DMS114 treated with DMSO at 0.1 percent for 48 hours (cell line): ENCODE results near the gene TMCC1.
"Not testable (repeated sequence)": the region's sequence is repeated elsewhere in the genome, so short reads cannot be mapped to it uniquely, and the experiment has no call there.

Source experiments
- DNase-seq: peaks from one replicate; lab custom pipeline; 2025; ENCODE audit not compliant: unreplicated experiment; lab: John Stamatoyannopoulos, UW

The TMCC1 gene

DNA sequence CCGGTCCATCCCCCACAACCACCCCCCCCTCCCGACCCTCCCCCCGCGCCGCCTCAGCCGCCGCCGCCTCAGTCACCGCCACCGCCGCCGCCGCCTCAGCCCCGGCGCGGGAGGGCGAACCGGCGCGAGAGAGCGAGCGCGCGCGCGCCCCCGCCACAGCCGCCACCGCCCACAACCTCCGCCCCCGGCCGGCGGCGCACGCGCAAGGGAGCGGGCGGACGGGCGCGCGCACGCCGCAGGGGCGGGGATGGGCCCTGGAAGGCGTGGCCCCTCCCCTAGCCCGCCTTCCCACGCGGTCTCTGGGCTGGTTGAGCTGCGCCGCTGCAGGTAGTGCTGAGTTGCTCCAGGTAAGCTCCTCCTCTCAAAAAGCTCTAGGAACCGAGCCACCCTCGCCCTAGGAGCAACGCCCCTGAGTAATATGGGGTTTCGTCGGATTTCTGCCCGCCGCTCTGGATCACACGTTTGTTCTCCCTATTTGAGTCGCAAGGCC is at the start of gene TMCC1:
TMCC1 (minus strand) TSS at position 131 of the 490 bp plus-strand sequence.
- DNase-seq, result peak; percentile 70

DNA sequence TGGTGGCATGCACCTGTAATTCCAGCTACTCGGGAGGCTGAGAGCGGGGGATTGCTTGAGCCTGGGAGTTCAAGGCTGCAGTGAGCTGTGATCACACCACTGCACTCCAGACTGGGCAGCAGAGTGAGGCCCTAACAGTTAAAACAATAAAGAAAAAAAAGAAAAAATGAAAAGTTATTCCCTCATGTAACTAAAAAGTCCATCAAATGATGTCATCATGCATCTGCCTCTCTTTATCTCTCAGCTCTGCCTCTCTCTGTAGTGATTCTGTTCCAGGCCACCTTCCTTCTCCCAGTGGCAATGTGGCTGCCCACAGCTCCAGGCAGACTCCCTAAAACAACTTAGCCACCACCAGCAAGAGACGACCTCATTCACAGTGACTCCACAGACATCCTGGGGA is 49.5 kb upstream of the TMCC1 start:
- DNase-seq, result no peak

DNA sequence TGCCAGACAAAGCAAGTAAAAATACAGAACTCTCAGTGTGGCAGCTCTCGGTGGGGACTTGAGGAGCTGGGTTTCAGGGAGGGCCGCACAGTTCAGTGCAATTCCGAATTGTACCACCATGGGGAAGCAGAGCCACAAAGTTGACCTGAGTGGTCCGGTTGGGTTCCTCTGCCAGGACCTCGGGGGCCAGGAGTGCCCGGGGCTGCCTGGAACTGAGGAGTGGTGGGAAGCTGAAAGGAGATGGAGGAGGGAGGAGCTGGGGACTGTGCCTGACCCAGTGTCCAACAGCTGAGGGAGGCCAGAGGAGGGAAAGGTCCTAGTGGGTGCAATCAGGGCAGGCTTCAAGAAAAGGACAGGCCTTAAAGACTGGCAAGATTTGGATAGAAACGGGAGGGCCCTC is 48.8 kb upstream of the TMCC1 start:
- peak; percentile 73 for DNase-seq

DNA sequence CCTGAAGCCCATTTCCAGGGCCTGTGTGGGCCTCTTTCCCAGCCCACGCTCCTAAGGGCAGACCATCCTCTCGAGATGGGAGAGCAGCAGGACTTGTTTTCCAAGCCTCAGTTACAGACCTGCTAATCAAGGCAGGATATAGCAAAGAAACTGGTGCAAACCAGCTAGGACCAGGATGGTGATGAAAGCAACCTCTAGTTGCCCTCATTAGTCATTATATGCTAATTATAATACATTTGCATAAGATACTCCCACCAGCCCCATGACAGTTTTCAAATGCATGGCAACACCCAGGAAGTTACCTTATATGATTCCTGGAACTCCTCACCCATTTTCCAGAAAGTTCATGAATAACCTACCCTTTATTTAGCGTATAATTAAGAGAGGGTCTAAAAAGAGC is 46.6 kb upstream of the TMCC1 start:
- no peak for DNase-seq

DNA sequence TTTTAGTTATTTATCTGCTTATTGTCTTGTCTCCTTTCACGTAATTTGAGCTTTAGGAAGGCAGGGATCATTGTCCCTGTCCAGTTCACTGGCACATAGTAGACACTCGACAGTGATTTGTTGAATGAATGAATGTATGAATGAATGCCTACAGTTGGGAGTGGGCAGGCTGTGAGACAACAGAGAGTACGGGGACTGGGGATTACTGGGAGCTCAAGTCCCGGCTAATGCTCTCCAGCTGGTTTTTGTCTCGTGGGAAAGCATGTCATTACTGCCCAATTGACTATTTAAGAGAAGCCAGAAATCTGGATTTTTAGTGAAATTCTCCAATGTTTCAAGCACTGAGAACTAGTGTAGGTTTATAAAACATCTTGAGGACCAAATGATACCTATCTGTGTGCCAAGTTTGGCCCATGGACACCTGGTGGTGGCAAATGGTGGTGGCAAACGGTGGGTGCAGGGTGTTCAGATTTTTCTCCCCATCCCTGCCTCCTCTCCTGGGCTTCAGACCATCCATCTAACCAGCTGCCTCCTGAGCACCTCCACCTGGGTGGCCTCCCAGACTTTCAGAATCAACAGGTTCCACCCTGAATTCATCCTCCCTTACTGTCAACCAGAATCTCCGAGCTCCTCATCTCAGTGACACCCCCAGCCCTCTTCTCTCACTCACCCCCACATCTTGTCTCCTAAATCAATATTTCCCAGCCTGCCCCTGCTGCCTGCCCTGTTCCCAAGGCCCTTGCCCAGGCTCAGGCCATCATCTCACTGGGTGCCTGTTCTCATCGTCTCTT is 44.8 kb upstream of the TMCC1 start:
- no peak for DNase-seq

DNA sequence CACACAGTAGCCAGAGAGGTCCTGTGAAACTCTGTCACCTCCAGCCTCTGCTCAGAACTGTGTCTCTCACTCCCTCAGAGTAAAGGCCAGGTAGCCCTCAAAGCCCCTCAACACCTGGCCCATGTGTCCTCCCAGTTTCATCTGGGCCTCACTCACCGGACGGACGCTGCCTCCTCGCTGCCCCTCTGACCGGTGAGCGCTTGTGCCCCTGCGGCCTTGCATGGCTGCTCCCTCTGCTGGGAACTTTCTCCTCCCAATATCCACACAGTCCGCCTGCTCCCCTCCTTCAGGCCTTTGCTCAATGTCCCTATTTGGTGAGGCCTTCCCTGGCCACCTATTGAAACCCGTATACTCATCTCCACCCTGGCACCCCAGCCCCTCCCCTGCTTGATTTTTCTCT is 44.2 kb upstream of the TMCC1 start:
- no peak for DNase-seq

DNA sequence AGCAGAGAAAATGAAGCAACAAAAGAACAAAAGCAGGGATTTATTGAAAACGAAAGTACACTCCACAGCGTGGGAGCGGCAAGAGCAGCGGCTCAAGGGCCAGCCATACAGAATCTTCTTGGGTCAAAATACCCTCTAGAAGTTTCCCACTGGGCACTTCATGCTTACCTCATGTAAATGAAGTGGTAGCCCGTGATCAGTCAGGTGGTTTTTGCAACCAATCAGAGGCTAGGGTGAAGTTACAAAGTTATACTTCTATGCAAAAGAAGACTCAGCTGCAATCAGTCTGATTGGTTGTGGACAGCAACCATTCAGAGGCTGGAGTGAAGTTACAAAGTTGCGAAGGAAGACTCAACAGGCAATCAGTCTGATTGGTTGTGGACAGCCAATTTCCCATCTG is 43.2 kb upstream of the TMCC1 start:
- DNase-seq, result peak; percentile 51

DNA sequence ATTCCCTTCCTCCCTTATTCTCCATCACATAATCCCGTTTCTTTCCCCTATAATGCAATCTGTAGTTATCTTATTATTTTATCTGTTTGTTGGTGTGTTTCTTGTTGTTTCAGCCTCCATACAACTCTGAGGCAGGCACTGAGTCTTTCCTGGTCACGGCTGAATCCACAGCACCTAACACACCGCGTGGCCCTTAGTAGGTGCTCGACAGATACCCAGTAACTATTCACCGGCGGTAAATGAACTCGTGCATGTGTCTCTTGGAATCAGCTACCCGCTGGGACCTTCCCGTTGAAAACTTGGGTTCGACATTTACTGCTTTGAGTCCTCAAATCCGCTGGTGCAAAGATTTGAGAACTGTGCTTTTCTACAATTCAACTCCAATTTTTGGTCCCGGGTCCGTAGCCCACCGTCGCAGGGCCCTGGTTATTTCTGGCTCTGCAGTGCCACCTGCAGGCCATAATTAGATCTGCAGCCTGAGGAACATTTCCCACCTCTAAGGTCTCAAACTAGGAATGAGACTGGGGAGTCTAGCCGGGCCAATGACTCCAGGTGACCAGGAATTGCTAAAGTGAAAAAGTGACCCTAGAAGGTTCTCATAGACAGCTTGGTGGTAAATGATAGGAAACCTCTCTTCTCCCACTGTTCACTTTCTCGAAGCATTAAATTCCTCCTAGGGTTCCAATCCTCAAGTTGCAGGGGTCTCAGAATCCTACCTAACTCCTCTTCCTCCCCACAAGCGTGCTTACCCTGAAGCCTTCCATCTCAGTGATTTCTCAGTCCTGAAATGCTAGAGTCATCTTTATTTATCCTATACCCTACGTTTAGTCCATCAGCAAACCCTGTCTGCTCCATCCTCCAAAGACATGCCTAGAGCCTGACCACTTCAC is 41.0 kb upstream of the TMCC1 start:
- DNase-seq, result peak; percentile 18

DNA sequence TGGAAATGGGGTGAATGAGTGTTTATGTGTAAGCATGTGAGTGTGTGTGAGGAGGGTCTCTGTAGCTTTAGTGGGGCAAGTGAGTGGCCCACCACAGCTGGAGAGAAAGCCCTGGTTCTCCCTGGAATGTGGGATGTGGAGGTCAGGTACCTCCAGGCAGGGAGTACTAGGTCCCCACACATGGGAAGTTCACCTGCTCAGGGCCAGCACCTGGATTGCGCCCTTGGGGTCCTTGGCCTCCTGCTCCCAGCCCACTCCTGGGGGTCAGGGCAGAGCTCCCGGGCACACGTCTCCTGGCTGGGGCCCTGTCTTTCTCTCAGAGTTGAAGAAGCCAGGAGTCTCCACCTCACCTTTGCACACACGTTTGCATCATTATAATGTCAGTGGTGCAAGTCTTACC is 40.0 kb upstream of the TMCC1 start:
- no peak for DNase-seq

DNA sequence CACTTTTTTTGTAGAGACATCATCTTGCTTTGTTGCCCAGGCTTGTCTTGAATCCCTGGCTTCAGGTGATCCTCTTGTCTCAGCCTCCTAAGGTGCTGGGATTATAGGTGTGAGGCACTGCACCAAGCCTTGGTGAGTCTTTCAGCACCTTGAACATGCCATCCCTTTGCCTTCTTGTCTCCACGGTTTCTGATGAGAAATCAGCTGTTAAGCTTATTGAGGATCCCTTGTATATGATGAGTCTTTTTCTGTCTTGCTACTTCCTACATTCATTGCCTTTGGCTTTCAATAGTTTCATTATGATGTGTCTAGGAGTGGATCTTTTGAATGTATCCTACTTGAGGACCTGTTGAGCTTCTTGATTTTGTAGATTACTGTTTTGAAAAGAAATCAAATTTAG is 35.9 kb upstream of the TMCC1 start:
- DNase-seq, result no peak

DNA sequence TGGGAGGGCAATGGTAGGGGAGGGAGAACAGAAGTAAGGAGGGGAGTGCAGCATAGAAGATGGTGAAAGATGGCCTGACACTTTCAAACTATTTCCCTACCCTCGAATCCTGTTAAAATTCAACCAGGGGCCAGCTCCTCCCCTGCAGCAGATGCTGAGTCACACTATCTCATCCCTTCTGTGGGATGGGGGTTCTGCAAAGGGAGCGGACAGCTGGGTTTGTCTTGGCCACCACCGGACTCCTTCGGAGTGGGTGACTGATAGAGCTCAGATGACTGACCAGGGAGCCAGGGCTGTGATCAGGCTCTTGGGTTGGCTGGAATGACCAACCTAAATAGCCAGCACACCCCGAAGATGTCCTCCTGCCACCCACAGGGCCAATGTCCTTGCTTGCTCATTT is 33.6 kb upstream of the TMCC1 start:
- DNase-seq, result no peak

DNA sequence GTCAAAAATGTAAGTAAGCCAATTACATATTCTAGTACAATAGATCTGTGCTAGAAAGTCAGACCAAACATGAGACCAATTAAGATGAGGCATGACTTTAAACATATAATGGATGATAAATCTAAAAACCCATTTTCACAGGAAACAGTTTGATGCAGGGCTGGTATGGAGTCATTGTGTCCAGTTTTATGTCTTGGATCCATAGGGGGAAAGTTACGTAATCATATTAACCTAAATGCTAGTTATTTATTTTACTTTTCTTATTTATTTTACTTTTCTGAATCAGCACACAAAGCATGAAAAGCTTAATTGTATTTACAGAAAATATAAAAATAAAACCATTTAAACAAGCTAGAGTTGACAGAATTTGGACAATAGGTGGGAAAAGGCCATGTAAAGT is 26.3 kb upstream of the TMCC1 start:
- DNase-seq, result no peak

DNA sequence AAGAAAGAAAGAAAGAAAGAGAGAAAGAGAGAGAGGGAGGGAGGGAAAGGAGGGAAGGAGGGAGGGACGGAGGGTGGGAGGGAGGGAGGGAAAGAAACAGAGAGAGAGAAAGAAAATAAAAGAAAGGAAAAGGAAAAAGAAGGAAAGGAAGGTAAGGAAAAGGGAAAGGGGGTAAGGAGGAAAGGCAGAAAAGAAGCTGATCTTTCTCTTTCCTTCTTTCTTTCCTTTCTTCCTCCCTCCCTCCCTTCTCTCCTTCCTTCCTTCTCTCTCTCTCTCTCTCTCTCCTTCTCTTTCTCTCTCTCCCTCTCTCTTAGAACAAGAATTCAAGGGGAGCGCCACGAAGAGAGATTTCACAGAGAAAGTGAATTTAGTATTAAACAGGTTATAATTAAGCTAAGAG is 25.8 kb upstream of the TMCC1 start:
- DNase-seq, result no peak

DNA sequence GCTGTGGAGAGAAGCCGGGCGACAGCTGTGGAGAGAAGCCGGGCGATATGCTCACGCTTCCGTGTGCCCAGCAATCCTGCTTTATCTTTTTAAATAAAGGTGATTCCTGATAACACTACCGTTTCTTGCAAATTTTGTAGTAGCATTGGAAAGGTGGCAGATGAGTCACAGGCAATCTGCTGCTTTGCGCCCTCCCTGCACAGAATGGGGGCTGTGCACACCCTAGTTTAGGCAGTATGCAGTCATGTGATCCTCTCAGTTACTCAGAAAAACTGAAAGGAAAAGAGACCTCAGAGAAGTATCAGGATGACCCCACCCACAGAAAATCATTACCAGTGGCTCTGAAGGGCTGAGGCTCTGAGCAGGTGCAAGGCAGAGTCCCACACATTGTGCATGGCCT is 24.9 kb upstream of the TMCC1 start:
- no peak for DNase-seq

DNA sequence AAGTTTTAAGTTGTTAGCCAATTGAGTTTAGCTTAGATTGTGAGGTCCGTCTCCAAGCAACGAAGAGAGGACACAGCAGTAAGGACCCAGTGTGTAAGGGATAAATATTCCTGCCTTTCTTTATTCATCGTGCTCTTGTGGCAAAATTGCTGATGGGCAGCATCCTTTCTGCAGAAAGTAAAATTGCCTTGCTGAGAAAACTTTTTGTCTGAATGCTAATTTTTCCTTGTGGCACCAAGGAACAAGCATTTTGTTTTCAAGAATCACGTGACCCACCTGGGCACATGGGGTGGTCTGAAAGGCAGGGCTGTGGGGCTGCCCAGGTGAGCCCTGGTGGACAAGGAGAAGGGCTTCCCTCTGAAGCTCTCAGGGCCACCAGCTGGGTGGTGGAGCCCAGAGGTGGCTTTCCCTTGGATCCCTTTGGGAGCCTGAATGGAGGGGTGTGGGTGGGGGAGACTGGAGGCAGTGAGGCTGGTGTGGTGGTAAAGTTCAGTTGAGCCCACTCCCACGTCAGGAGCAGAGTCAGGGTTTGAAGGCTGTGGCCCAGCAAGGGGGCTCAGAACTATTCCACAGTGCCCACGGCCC is 24.0 kb upstream of the TMCC1 start:
- no peak for DNase-seq

DNA sequence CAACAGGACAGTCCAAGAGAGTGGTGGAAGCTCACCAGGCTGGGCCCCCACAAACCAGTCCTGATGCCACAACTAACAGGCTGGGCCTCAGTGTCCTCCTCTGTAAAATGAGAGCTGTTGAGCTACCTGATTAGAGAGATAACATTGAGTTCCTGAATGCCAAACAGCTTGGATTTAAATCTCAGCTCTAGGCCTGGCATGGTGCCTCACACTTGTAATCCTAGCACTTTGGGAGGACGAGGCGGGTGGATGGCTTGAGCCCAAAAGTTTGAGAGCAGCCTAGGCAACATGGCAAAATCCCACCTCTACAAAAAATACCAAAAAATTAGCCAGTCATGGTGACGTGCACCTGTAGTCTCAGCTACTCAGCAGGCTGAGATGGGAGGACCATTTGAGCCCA is 20.1 kb upstream of the TMCC1 start:
- no peak for DNase-seq

DNA sequence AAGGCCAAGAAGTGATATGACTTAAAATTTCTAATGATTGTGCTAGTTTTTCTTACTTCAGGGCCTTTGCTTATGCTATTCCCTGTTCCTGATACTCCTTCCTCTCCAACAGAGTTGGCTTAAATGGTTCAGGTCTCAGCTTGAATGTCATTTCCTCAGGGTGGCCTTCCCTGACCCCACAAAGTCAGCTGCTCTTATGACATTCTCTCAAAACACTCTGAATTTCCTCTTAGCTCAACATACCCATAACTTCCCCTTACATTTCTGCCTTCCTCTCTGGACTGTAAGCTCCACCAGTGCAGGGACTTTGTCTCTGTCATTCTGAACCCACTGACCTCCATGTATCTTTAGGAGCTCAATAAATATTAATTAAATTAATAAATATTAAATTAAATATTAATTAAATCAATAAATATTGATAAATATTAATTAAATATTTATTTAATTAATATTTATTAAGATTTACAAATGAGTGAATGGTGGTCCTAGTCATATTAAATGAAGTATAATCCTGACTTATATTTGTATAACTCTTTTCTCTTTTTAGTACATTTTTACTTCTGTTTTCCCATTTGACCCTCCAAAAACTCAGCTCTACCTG is 17.9 kb upstream of the TMCC1 start:
- no peak for DNase-seq

DNA sequence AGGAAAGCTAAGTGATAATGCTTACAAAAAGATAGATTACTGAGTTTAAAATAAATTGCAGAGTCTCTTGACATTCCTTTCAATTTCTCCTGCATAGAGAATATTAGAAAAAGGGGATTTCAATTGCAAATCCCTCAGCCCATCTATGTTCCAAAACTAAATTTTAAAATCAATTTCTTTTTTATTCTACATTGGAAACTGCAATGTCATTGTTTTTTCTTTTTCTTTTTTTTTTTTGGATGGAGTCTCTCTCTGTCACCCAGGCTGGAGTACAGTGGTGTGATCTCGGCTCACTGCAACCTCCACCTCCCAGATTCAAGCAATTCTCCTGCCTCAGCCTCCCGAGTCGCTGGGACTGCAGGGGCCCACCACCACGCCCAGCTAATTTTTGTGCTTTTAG is 15.7 kb upstream of the TMCC1 start:
- not testable (repeated sequence) for DNase-seq

DNA sequence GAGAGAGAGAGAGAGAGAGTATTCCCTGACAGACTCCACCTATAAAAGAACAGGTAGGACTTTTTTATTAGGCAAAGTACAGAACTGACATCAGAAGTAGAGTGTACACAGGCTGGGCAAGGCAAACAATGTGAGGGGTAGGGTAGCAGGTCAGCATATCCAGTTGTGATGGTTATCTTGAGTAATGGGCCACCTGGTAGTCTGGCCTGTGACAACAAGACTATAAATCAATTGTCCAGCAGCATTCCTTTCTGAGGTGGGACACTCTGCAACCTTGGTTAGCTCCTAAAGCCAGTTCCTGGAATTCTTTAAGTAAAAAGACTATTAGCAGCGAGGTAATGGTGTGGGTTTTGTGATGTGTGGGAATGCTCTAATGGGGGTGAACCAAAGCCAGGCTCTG is 14.9 kb upstream of the TMCC1 start:
- no peak for DNase-seq

DNA sequence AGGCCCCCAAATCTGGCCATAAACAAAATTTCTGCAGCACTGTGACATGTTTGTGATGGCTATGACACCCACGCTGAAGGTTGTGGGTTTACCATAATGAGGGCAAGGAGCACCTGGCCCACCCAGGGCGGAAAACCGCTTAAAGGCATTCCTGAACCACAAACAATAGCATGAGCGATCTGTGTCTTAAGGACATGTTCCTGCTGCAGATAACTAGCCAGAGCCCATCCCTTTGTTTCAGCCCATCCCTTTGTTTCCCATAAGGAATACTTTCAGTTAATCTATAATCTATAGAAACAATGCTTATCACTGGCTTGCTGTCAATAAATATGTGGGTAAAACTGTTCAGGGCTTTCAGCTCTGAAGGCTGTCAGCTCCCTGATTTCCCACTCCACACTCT is 7.8 kb upstream of the TMCC1 start:
- not testable (repeated sequence) for DNase-seq

DNA sequence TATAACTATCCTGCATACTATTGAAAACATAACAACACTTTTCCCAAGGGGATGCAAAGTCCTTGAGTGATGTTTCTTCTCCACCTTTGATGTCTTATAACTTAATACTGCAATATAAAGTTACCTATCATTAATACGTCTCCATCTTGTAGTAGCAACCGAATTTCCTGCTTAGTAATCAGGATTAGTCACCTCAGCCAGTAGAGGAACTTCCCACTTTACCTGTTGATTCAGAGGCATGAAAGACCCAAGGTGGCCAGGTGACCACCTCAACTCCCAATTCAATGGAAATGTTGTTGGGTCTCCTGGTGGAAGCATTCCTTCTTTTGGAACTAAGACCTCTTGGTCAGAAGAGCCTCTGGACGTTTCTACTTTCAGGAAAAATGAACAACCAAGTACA is 3.5 kb upstream of the TMCC1 start:
- DNase-seq, result no peak
